Glutamatergic neuron (in vitro differentiated cells): ENCODE data around the gene PPP3R2. TPM values are rescaled to one million over a fixed set of nuclear protein-coding genes. Genes with fewer than 3 reads are reported as not detected.

Experiments
- DNase-seq: peaks from one replicate; pipeline ENCODE4 v3.0.0; 2022
- H3K27ac Mint-ChIP-seq: one replicate; pipeline ENCODE4 v1.8.0; 2020; ENCODE audit warnings: mild to moderate bottlenecking, mixed read lengths, inconsistent platforms; ENCODE audit not compliant: unreplicated experiment
- H3K27me3 Mint-ChIP-seq: one replicate; pipeline ENCODE4 v1.8.0; 2020; ENCODE audit warnings: mild to moderate bottlenecking, moderate library complexity, mixed read lengths, inconsistent platforms; ENCODE audit not compliant: unreplicated experiment
- H3K36me3 Mint-ChIP-seq: one replicate; pipeline ENCODE4 v1.8.0; 2020; ENCODE audit warnings: mild to moderate bottlenecking, mixed read lengths, inconsistent platforms; ENCODE audit not compliant: unreplicated experiment
- H3K4me1 Mint-ChIP-seq: one replicate; pipeline ENCODE4 v1.8.0; 2020; ENCODE audit warnings: mild to moderate bottlenecking, low read depth, mixed read lengths, inconsistent platforms; ENCODE audit not compliant: unreplicated experiment
- H3K4me3 Mint-ChIP-seq: one replicate; pipeline ENCODE4 v1.8.0; 2020; ENCODE audit warnings: mild to moderate bottlenecking, mixed read lengths, inconsistent platforms; ENCODE audit not compliant: unreplicated experiment
- H3K9me3 Mint-ChIP-seq: one replicate; pipeline ENCODE4 v1.8.0; 2020; ENCODE audit warnings: mild to moderate bottlenecking, moderate library complexity, mixed read lengths, inconsistent platforms; ENCODE audit not compliant: unreplicated experiment
- CTCF ChIP-seq: fragments of 200-600 bp; sonication (generic); IDR thresholded peaks from one replicate; pipeline ENCODE4 v1.5.0; 2021; ENCODE audit not compliant: partially characterized antibody, unreplicated experiment
- long read RNA-seq: library from polyadenylated mRNA; unstranded; transcript quantifications from one replicate; pipeline ENCODE4 v2.0.0, GENCODE V29; 2020; ENCODE audit not compliant: unreplicated experiment
- total RNA-seq: library from RNA; stranded (reverse); fragmentation: NEBNext Ultra II Directional; extraction: Animal tissue kit (Norgen Biotek cat#: 25700); gene quantifications from one replicate; pipeline ENCODE4 v1.2.1, GENCODE V29; 2021; ENCODE audit not compliant: unreplicated experiment

Gene PPP3R2
- total RNA-seq, result not detected
- long read RNA-seq, result 0 reads

GRCh38 chr9:101594796-101595195 is at the start of gene PPP3R2:
Gene PPP3R2, minus strand, starts transcription at chr9:101594969. Its CDS starts 48 bp downstream, at chr9:101594921.
- Mint-ChIP-seq H3K9me3 (no peaks in the 10 kb centered on the region), H3K27ac (no peak within 1 kb of the TSS), H3K4me3 (no peak within 1 kb of the TSS), H3K27me3 (no peaks in the 10 kb centered on the region), H3K4me1 (no peaks in the 10 kb centered on the region), H3K36me3 (no peaks in the 10 kb centered on the region)
- TF ChIP-seq CTCF, result no peak
- no peak for DNase-seq

- no peaks in the 10 kb centered on the region for H3K36me3 Mint-ChIP-seq
- DNase-seq, result no peak
- no peaks in the 10 kb centered on the region for H3K27me3 Mint-ChIP-seq
- no peak for TF ChIP-seq CTCF
- H3K9me3 Mint-ChIP-seq, result no peaks in the 10 kb centered on the region
- no peak overlapping the region for H3K4me3 Mint-ChIP-seq
- H3K4me1 Mint-ChIP-seq, result no peaks in the 10 kb centered on the region
- no peak overlapping the region for H3K27ac Mint-ChIP-seq
These were observed 45.3 kb upstream of the PPP3R2 start for GRCh38 chr9:101639785-101640665.

GRCh38 chr9:101639311-101639710 is 44.5 kb upstream of the PPP3R2 start:
- no peak overlapping the region for H3K4me3 Mint-ChIP-seq
- TF ChIP-seq CTCF, result no peak
- no peaks in the 10 kb centered on the region for H3K27me3 Mint-ChIP-seq
- no peaks in the 10 kb centered on the region for H3K4me1 Mint-ChIP-seq
- no peaks in the 10 kb centered on the region for H3K36me3 Mint-ChIP-seq
- no peaks in the 10 kb centered on the region for H3K9me3 Mint-ChIP-seq
- H3K27ac Mint-ChIP-seq, result no peak overlapping the region
- DNase-seq, result no peak

GRCh38 chr9:101636247-101636646 is 41.5 kb upstream of the PPP3R2 start:
- no peaks in the 10 kb centered on the region for H3K27me3 Mint-ChIP-seq
- no peak for TF ChIP-seq CTCF
- H3K36me3 Mint-ChIP-seq, result no peaks in the 10 kb centered on the region
- no peaks in the 10 kb centered on the region for H3K9me3 Mint-ChIP-seq
- DNase-seq, result no peak
- H3K4me3 Mint-ChIP-seq, result no peak overlapping the region
- H3K27ac Mint-ChIP-seq, result no peak overlapping the region
- no peaks in the 10 kb centered on the region for H3K4me1 Mint-ChIP-seq

GRCh38 chr9:101635473-101635872 is 40.7 kb upstream of the PPP3R2 start:
- DNase-seq, result no peak
- Mint-ChIP-seq H3K27ac (no peak overlapping the region), H3K36me3 (no peaks in the 10 kb centered on the region), H3K4me1 (no peaks in the 10 kb centered on the region), H3K27me3 (no peaks in the 10 kb centered on the region), H3K9me3 (no peaks in the 10 kb centered on the region), H3K4me3 (no peak overlapping the region)
- no peak for TF ChIP-seq CTCF
